Measurements from ENCODE around the gene POLD4.

GRCh38 chr11:67398661-67399563 is 45.6 kb upstream of the POLD4 start:
- TF ChIP-seq CTCF (IDR thresholded peaks at IDR 0.05) (no peak), POLR2A (IDR thresholded peaks at IDR 0.05) (no peak)
